A549 treated with AZD2906 at 1 μM for 4 hours (cell line): ENCODE data around the gene ZNF444. TPM values are rescaled to one million over a fixed set of nuclear protein-coding genes. Genes with fewer than 3 reads are reported as not detected.

Experiments used
- total RNA-seq: library from RNA; stranded (reverse); fragments of 200-300 nt; extraction: Qiagen RNA extraction; gene quantifications from 5 replicates; pipeline ENCODE4 v1.2.3, GENCODE V29; 2022

Gene ZNF444
- 16.8 to 29.7 TPM (median 28.7 TPM) in 5 replicates for total RNA-seq

GRCh38 chr19:56140583-56141416 lies at the start of gene ZNF444:
Gene ZNF444, plus strand, starts transcription at chr19:56141287. Its CDS starts 5,625 bp downstream, at chr19:56146912.

GRCh38 chr19:56121180-56122167 lies 19.6 kb upstream of the ZNF444 start, which contains the start of gene ZNF787:
Gene ZNF787, minus strand, starts transcription at chr19:56121295. Its CDS starts 18,078 bp downstream, at chr19:56103217.

DNA sequence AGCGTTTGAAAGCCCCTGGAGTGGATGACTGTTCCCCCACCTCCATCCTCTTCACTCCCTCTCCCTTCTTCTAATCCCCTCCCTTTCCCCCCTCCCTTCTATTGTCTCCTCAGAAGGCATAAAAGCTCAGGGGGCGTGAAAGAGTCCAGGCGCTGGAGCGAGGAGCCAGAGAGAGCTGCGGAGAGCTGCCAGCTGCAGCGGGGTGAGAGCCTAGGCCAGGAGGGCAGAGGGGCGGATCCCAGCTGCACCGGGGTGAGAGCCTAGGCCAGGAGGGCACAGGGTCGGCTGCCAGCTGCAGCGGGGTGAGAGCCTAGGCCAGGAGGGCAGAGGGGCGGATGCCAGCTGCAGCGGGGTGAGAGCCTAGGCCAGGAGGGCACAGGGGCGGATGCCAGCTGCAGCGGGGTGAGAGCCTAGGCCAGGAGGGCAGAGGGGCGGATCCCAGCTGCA lies 34.8 kb downstream of the ZNF444 start, which contains the start of gene GALP:
GALP (plus strand) TSS at position 148 of the 447 bp plus-strand sequence. CDS start 1,101 bp downstream, outside the sequence.

GRCh38 chr19:56197646-56198045 lies 56.6 kb downstream of the ZNF444 start, which contains the start of gene ZSCAN5B:
Gene ZSCAN5B, minus strand, starts transcription at chr19:56197783. Its CDS starts 4,731 bp downstream, at chr19:56193052.

GRCh38 chr19:56201973-56202372 lies 60.9 kb downstream of the ZNF444 start, which contains the start of gene ZSCAN5C:
Gene ZSCAN5C, plus strand, starts transcription at chr19:56202273. Its CDS starts 3,641 bp downstream, at chr19:56205914.

Other genes starting within 250 kb of the ZNF444 start
- gene NLRP13, start 209.0 kb upstream of the ZNF444 start, total RNA-seq: not detected in 5 replicates
- not detected in 5 replicates for gene NLRP8, start 193.5 kb upstream of the ZNF444 start, total RNA-seq
- gene NLRP5, start 154.5 kb upstream of the ZNF444 start, total RNA-seq: 0.02 to 0.07 TPM (median 0.05 TPM) in 4 of 5 replicates, not detected in the other
- 28.1 to 54.3 TPM (median 46.6 TPM) in 5 replicates for gene ZNF787, start 20.0 kb upstream of the ZNF444 start, total RNA-seq
- not detected in 5 replicates for gene GALP, start 34.7 kb downstream of the ZNF444 start, total RNA-seq
- 0.05 to 0.06 TPM in 2 of 5 replicates, not detected in the others for gene ZSCAN5B, start 56.5 kb downstream of the ZNF444 start, total RNA-seq
- not detected in 5 replicates for gene ZSCAN5C, start 61.0 kb downstream of the ZNF444 start, total RNA-seq
- not detected in 5 replicates for gene EDDM13, start 131.5 kb downstream of the ZNF444 start, total RNA-seq
- 7.5 to 9.0 TPM (median 8.3 TPM) in 5 replicates for gene ZSCAN5A, start 173.6 kb downstream of the ZNF444 start, total RNA-seq